HL-60 (cell line): ENCODE measurements around the gene PDGFA.

Experiments
- GABPA ChIP-seq: IDR thresholded peaks from 2 replicates; pipeline ENCODE4 v1.6.1; 2012; ENCODE audit warnings: low read depth
- POLR2AphosphoS5 ChIP-seq: IDR thresholded peaks from 2 replicates; pipeline ENCODE4 v1.6.1; 2012; ENCODE audit warnings: low read depth
- SPI1 ChIP-seq: IDR thresholded peaks from 2 replicates; pipeline ENCODE4 v1.6.1; 2012; ENCODE audit warnings: low read depth, mild to moderate bottlenecking, borderline replicate concordance
- TF ChIP-seq, protein P1 (sequence below): IDR thresholded peaks from one replicate; pipeline ENCODE4 v1.5.1; 2011; ENCODE audit warnings: low read length, control low read depth, inconsistent platforms; ENCODE audit not compliant: insufficient read depth
- TF ChIP-seq, protein P2 (sequence below): IDR thresholded peaks from 2 replicates; pipeline ENCODE4 v1.6.1; 2012; ENCODE audit warnings: low read depth; ENCODE audit not compliant: insufficient replicate concordance

DNA sequence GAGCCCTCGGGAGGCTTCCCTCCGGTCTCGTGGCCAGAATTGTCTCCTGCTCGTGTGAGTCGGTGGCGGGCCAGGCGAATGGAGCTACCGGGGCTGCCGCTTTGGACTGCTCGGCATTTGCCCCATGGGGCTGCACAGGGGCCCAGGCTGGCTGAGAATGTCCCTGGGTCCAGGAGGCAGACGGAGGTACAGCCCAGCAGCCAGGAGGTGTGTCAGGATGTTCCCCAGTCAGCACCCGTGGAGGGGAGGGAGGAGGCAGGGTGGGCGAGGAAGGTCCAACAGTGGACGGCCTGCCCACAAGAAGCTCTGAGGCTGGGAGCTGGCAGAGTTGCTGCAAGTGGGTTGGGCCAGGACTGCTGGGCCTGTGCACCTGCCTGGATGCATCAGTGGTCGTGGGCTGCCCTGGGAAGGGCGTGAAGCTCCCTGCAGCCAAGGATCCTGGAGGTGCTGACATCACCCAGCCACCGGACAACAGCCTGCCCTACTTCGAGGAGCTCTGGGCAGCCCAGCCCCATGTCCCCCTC is 46.4 kb downstream of the PDGFA start:
- no peak for TF ChIP-seq POLR2AphosphoS5
- TF ChIP-seq, protein P1, sequence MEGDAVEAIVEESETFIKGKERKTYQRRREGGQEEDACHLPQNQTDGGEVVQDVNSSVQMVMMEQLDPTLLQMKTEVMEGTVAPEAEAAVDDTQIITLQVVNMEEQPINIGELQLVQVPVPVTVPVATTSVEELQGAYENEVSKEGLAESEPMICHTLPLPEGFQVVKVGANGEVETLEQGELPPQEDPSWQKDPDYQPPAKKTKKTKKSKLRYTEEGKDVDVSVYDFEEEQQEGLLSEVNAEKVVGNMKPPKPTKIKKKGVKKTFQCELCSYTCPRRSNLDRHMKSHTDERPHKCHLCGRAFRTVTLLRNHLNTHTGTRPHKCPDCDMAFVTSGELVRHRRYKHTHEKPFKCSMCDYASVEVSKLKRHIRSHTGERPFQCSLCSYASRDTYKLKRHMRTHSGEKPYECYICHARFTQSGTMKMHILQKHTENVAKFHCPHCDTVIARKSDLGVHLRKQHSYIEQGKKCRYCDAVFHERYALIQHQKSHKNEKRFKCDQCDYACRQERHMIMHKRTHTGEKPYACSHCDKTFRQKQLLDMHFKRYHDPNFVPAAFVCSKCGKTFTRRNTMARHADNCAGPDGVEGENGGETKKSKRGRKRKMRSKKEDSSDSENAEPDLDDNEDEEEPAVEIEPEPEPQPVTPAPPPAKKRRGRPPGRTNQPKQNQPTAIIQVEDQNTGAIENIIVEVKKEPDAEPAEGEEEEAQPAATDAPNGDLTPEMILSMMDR, result no peak
- TF ChIP-seq GABPA, result no peak
- TF ChIP-seq, protein P2, sequence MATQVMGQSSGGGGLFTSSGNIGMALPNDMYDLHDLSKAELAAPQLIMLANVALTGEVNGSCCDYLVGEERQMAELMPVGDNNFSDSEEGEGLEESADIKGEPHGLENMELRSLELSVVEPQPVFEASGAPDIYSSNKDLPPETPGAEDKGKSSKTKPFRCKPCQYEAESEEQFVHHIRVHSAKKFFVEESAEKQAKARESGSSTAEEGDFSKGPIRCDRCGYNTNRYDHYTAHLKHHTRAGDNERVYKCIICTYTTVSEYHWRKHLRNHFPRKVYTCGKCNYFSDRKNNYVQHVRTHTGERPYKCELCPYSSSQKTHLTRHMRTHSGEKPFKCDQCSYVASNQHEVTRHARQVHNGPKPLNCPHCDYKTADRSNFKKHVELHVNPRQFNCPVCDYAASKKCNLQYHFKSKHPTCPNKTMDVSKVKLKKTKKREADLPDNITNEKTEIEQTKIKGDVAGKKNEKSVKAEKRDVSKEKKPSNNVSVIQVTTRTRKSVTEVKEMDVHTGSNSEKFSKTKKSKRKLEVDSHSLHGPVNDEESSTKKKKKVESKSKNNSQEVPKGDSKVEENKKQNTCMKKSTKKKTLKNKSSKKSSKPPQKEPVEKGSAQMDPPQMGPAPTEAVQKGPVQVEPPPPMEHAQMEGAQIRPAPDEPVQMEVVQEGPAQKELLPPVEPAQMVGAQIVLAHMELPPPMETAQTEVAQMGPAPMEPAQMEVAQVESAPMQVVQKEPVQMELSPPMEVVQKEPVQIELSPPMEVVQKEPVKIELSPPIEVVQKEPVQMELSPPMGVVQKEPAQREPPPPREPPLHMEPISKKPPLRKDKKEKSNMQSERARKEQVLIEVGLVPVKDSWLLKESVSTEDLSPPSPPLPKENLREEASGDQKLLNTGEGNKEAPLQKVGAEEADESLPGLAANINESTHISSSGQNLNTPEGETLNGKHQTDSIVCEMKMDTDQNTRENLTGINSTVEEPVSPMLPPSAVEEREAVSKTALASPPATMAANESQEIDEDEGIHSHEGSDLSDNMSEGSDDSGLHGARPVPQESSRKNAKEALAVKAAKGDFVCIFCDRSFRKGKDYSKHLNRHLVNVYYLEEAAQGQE, result no peak
- TF ChIP-seq SPI1, result no peak
